K562 (cell line): Measurements from ENCODE around the gene CTIF. TPM values are rescaled to one million over a fixed set of nuclear protein-coding genes. Genes with fewer than 3 reads are reported as not detected.

ENCODE experiments used
- CREM ChIP-seq: IDR thresholded peaks from 2 replicates; pipeline ENCODE4 v1.6.1; 2014; ENCODE audit warnings: antibody characterized with exemption, low read depth
- MEIS2 ChIP-seq: fragments of 450-650 bp; IDR thresholded peaks from 2 replicates; pipeline ENCODE4 v1.6.1; 2014; ENCODE audit warnings: mild to moderate bottlenecking; ENCODE audit not compliant: partially characterized antibody
- MTA2 ChIP-seq: fragments of 450-650 bp; IDR thresholded peaks from 2 replicates; pipeline ENCODE4 v1.6.1; 2016; ENCODE audit warnings: low read depth
- NR1H2 ChIP-seq: sonication (generic); formaldehyde crosslinking; IDR thresholded peaks from 2 replicates; pipeline ENCODE4 v1.4.0; 2020; ENCODE audit warnings: mild to moderate bottlenecking, missing genetic modification reagents
- PCBP1 ChIP-seq: fragments of 200-400 bp; formaldehyde crosslinking; IDR thresholded peaks from 2 replicates; pipeline ENCODE4 v1.6.1; 2018; ENCODE audit warnings: mild to moderate bottlenecking, low read depth, low read length; ENCODE audit not compliant: poor library complexity, severe bottlenecking
- POLR2AphosphoS2 ChIP-seq: IDR thresholded peaks from 2 replicates; pipeline ENCODE4 v1.6.1; 2012; ENCODE audit warnings: low read length, improper control_type of control experiment
- PTRF ChIP-seq: fragments of 450-650 bp; IDR thresholded peaks from 2 replicates; pipeline ENCODE4 v1.6.1; 2016; ENCODE audit warnings: mild to moderate bottlenecking, missing genetic modification characterization, missing compliant biosample characterization
- XRCC3 ChIP-seq: fragments of 450-650 bp; IDR thresholded peaks from 2 replicates; pipeline ENCODE4 v1.6.1; 2017; ENCODE audit warnings: mild to moderate bottlenecking, moderate library complexity
- ZFP1 ChIP-seq: fragments of 450-650 bp; formaldehyde crosslinking; IDR thresholded peaks from 2 replicates; pipeline ENCODE4 v1.4.0; 2020; ENCODE audit warnings: mild to moderate bottlenecking, mixed read lengths
- ZKSCAN1 ChIP-seq: fragments of 150-350 bp; IDR thresholded peaks from 2 replicates; pipeline ENCODE4 v1.6.1; 2016; ENCODE audit warnings: low read depth, low read length
- ZNF143 ChIP-seq: sonication (generic); formaldehyde crosslinking; IDR thresholded peaks from 2 replicates; pipeline ENCODE4 v1.9.0; 2022; ENCODE audit warnings: mild to moderate bottlenecking, missing genetic modification reagents
- ZNF263 ChIP-seq: sonication (generic); formaldehyde crosslinking; IDR thresholded peaks from 2 replicates; pipeline ENCODE4 v1.8.0; 2022; ENCODE audit warnings: mild to moderate bottlenecking, missing genetic modification reagents, borderline replicate concordance
- polyA plus RNA-seq, 8 experiments: library from polyadenylated mRNA; depleted of rRNA in 4 of 8; stranded (reverse) in 5 of 8; unstranded in 3 of 8; fragments of >200 nt; fragmentation: Nextera tagmentation in 2 of 8; fragmentation: Illumina TruSeq in 1 of 8; extraction: Ambion mirVana in 2 of 8; extraction: Trizol in 1 of 8; gene quantifications; 2 replicates each; pipeline versions ENCODE4 v1.2.1 to v1.2.3, GENCODE V29; 2011 to 2014; ENCODE audit warnings: inconsistent platforms in 1 of 8, missing spikeins in 1 of 8
- total RNA-seq, 7 experiments: library from RNA; depleted of rRNA in 6 of 7; stranded (reverse); fragments of >200 nt in 6 of 7; fragmentation: Illumina TruSeq in 2 of 7; extraction: Trizol in 2 of 7; gene quantifications; 2 replicates each; pipeline versions ENCODE4 v1.2.1 to v1.2.3, GENCODE V29; 2011 to 2021; ENCODE audit warnings: low replicate concordance in 1 of 7
- TF ChIP-seq, protein P1 (sequence below): fragments of 450-650 bp; formaldehyde crosslinking; IDR thresholded peaks from 2 replicates; pipeline ENCODE4 v1.4.0; 2020; ENCODE audit warnings: mild to moderate bottlenecking, mixed read lengths
- TF ChIP-seq, protein P2 (sequence below), 3 experiments: fragments of 200-800 bp in 1 of 3; sonication (Bioruptor generic) in 1 of 3; sonication (generic) in 1 of 3; formaldehyde crosslinking in 1 of 3; IDR thresholded peaks; 2 replicates each; pipeline versions ENCODE4 v1.6.1 to v1.8.0; 2016 to 2022; ENCODE audit warnings: mild to moderate bottlenecking in 2 of 3, missing compliant biosample characterization in 2 of 3, missing genetic modification characterization in 2 of 3, missing genetic modification reagents in 1 of 3
- TF ChIP-seq, protein P3 (sequence below): sonication (generic); formaldehyde crosslinking; IDR thresholded peaks from 2 replicates; pipeline ENCODE4 v1.4.0; 2020; ENCODE audit warnings: mild to moderate bottlenecking, missing genetic modification reagents
- TF ChIP-seq, protein P4 (sequence below), 3 experiments: IDR thresholded peaks in 2 of 3; conservative IDR thresholded peaks in 1 of 3; 2 replicates each; pipeline ENCODE4 v1.5.1; 2011 to 2012; ENCODE audit warnings: low read length in 3 of 3, mild to moderate bottlenecking in 3 of 3, control low read depth in 2 of 3, improper control_type of control experiment in 1 of 3, inconsistent platforms in 1 of 3, low read depth in 1 of 3, mixed read lengths in 1 of 3, moderate library complexity in 1 of 3; ENCODE audit not compliant: insufficient read depth in 2 of 3
- TF ChIP-seq, protein P5 (sequence below): sonication (generic); formaldehyde crosslinking; IDR thresholded peaks from 2 replicates; pipeline ENCODE4 v1.8.1; 2023; ENCODE audit warnings: mild to moderate bottlenecking, missing genetic modification reagents

CTIF gene
- total and polyA plus RNA-seq, 9 of the 15 experiments (the other 6 are each of a cell fraction or from before 2014, with no cell fraction given): 0.17 to 11.5 (median 2.2) TPM

DNA sequence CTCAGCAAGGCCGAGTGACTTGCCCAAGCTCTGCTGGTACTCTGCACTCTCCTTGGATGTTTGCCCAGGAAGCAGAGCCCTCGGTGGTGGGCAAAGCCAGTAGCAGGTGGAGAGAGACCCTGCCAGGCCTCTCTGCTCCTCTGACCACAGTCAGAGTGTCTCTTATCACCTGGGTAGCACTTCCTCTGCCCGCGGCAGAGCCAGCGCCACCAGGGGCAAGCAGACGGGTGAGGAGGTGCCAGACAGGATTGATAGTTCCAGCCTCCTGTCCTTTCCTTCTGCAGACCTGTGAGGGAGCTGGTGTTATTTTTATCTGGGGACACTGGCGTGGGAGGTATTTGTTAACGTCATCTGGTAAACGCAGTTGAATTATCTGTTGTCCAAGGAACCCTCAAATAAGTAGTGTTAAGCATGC lies 259.0 kb downstream of the CTIF start (continued):
- TF ChIP-seq, protein P1, sequence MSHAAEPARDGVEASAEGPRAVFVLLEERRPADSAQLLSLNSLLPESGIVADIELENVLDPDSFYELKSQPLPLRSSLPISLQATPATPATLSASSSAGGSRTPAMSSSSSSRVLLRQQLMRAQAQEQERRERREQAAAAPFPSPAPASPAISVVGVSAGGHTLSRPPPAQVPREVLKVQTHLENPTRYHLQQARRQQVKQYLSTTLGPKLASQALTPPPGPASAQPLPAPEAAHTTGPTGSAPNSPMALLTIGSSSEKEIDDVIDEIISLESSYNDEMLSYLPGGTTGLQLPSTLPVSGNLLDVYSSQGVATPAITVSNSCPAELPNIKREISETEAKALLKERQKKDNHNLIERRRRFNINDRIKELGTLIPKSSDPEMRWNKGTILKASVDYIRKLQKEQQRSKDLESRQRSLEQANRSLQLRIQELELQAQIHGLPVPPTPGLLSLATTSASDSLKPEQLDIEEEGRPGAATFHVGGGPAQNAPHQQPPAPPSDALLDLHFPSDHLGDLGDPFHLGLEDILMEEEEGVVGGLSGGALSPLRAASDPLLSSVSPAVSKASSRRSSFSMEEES (CRISPR knock-in tag): no peak
- TF ChIP-seq XRCC3 (no peak), MTA2 (no peak), ZNF143 (CRISPR knock-in tag) (no peak), POLR2AphosphoS2 (no peak), PTRF (tag) (no peak), NR1H2 (CRISPR knock-in tag) (no peak), ZFP1 (no peak), ZNF263 (CRISPR knock-in tag) (no peak), CREM (peak; percentile 74), MEIS2 (peak; percentile 37), PCBP1 (no peak), ZKSCAN1 (no peak)
- TF ChIP-seq, protein P2, sequence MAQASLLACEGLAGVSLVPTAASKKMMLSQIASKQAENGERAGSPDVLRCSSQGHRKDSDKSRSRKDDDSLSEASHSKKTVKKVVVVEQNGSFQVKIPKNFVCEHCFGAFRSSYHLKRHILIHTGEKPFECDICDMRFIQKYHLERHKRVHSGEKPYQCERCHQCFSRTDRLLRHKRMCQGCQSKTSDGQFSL (CRISPR knock-in tag; IDR thresholded peaks at IDR 0.05): no peak
- TF ChIP-seq, protein P2 (tag; IDR thresholded peaks at IDR 0.05): no peak
- TF ChIP-seq, protein P3, sequence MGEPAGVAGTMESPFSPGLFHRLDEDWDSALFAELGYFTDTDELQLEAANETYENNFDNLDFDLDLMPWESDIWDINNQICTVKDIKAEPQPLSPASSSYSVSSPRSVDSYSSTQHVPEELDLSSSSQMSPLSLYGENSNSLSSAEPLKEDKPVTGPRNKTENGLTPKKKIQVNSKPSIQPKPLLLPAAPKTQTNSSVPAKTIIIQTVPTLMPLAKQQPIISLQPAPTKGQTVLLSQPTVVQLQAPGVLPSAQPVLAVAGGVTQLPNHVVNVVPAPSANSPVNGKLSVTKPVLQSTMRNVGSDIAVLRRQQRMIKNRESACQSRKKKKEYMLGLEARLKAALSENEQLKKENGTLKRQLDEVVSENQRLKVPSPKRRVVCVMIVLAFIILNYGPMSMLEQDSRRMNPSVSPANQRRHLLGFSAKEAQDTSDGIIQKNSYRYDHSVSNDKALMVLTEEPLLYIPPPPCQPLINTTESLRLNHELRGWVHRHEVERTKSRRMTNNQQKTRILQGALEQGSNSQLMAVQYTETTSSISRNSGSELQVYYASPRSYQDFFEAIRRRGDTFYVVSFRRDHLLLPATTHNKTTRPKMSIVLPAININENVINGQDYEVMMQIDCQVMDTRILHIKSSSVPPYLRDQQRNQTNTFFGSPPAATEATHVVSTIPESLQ: no peak
- TF ChIP-seq, protein P4, sequence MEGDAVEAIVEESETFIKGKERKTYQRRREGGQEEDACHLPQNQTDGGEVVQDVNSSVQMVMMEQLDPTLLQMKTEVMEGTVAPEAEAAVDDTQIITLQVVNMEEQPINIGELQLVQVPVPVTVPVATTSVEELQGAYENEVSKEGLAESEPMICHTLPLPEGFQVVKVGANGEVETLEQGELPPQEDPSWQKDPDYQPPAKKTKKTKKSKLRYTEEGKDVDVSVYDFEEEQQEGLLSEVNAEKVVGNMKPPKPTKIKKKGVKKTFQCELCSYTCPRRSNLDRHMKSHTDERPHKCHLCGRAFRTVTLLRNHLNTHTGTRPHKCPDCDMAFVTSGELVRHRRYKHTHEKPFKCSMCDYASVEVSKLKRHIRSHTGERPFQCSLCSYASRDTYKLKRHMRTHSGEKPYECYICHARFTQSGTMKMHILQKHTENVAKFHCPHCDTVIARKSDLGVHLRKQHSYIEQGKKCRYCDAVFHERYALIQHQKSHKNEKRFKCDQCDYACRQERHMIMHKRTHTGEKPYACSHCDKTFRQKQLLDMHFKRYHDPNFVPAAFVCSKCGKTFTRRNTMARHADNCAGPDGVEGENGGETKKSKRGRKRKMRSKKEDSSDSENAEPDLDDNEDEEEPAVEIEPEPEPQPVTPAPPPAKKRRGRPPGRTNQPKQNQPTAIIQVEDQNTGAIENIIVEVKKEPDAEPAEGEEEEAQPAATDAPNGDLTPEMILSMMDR (IDR thresholded peaks at IDR 0.05 in 2 of 3, conservative IDR thresholded peaks at IDR 0.05 in 1 of 3; ENCODE audit: insufficient read depth in 2 of 3, low read depth in 1 of 3, low read length in 3 of 3): 0 out of 6 replicates have a peak, but pooled peaks of 1 of the 3 experiments have one; percentile 5
- TF ChIP-seq, protein P5, sequence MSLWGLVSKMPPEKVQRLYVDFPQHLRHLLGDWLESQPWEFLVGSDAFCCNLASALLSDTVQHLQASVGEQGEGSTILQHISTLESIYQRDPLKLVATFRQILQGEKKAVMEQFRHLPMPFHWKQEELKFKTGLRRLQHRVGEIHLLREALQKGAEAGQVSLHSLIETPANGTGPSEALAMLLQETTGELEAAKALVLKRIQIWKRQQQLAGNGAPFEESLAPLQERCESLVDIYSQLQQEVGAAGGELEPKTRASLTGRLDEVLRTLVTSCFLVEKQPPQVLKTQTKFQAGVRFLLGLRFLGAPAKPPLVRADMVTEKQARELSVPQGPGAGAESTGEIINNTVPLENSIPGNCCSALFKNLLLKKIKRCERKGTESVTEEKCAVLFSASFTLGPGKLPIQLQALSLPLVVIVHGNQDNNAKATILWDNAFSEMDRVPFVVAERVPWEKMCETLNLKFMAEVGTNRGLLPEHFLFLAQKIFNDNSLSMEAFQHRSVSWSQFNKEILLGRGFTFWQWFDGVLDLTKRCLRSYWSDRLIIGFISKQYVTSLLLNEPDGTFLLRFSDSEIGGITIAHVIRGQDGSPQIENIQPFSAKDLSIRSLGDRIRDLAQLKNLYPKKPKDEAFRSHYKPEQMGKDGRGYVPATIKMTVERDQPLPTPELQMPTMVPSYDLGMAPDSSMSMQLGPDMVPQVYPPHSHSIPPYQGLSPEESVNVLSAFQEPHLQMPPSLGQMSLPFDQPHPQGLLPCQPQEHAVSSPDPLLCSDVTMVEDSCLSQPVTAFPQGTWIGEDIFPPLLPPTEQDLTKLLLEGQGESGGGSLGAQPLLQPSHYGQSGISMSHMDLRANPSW (CRISPR knock-in tag): no peak
